Endothelial cell of umbilical vein (primary cell): ENCODE measurements around the gene DCLK1. TPM values are rescaled to one million over a fixed set of nuclear protein-coding genes. Genes with fewer than 3 reads are reported as not detected.

ENCODE experiments used
- BruUV-seq: library from RNA; stranded (reverse); fragments of 400-500 nt; replicated peaks from 2 replicates; lab custom pipeline; 2021; lab: Mats Ljungman, UMichigan
- CTCF ChIA-PET: fragments of 300-600, 350-600 bp; sonication (Branson Sonifier 250); formaldehyde crosslinking; loops from one replicate; lab custom pipeline; 2021; ENCODE audit warnings: antibody characterized with exemption, inconsistent platforms; lab: Charles Lee
- POLR2A ChIA-PET: fragments of 300-600, 350-600 bp; sonication (Branson Sonifier 250); formaldehyde crosslinking; loops from one replicate; lab custom pipeline; 2021; ENCODE audit warnings: antibody characterized with exemption, inconsistent platforms; lab: Charles Lee
- DNase-seq: peaks from one replicate; pipeline ENCODE4 v3.0.0-alpha.2; 2011; ENCODE audit warnings: low read depth, low spot score
- FAIRE-seq: peaks from 2 replicates; lab custom pipeline; 2011; peaks lifted over from hg19 to GRCh38; lab: Jason Lieb, UNC
- H2AFZ ChIP-seq: 2 replicates; pipeline ENCODE4 v1.6.0; 2012; ENCODE audit warnings: low read depth, low read length, control low read depth, inconsistent platforms
- H3K27ac ChIP-seq: 2 replicates; pipeline ENCODE4 v1.5.1; 2011; ENCODE audit warnings: low read depth, mild to moderate bottlenecking, control low read depth, low read length, moderate library complexity; ENCODE audit not compliant: insufficient read depth
- H3K27me3 ChIP-seq, 2 experiments: 2 replicates each; pipeline versions ENCODE4 v1.6.0 to v1.6.1; 2011; ENCODE audit warnings: low read length in 2 of 2, mixed read lengths in 1 of 2; ENCODE audit not compliant: control insufficient read depth in 2 of 2, insufficient read depth in 2 of 2
- H3K36me3 ChIP-seq, 2 experiments: 2 replicates in 1 of 2; 3 replicates in 1 of 2; pipeline ENCODE4 v1.5.1; 2011; ENCODE audit warnings: low read length in 2 of 2, mild to moderate bottlenecking in 1 of 2, moderate library complexity in 1 of 2; ENCODE audit not compliant: control insufficient read depth in 2 of 2, insufficient read depth in 2 of 2; ENCODE audit errors: extremely low read depth in 1 of 2
- H3K4me1 ChIP-seq: 3 replicates; pipeline ENCODE4 v1.5.1; 2011; ENCODE audit warnings: mild to moderate bottlenecking, low read length; ENCODE audit not compliant: control insufficient read depth, insufficient read depth; ENCODE audit errors: extremely low read depth
- H3K4me2 ChIP-seq: 2 replicates; pipeline ENCODE4 v1.6.1; 2011; ENCODE audit warnings: low read length, control low read depth, mixed read lengths; ENCODE audit not compliant: insufficient read depth
- H3K4me3 ChIP-seq, 3 experiments: fragments of 200-600 bp in 1 of 3; sonication (generic), shearing (Covaris generic) in 1 of 3; replicated peaks in 1 of 3; 2 replicates each; pipeline ENCODE4 v1.5.1; 2011 to 2016; ENCODE audit warnings: control low read depth in 3 of 3, low read length in 3 of 3, mild to moderate bottlenecking in 2 of 3, inconsistent platforms in 1 of 3, low read depth in 1 of 3, moderate library complexity in 1 of 3; ENCODE audit not compliant: insufficient read depth in 1 of 3
- H3K79me2 ChIP-seq: 2 replicates; pipeline ENCODE4 v1.6.0; 2012; ENCODE audit warnings: low read length, inconsistent platforms; ENCODE audit not compliant: control insufficient read depth, insufficient read depth
- H3K9ac ChIP-seq: replicated peaks from 2 replicates; pipeline ENCODE3; 2011; ENCODE audit warnings: low read length, control low read depth; ENCODE audit not compliant: insufficient read depth; ENCODE audit errors: extremely low read depth
- H3K9me1 ChIP-seq: replicated peaks from 3 replicates; pipeline ENCODE4 v1.6.0; 2011; ENCODE audit warnings: mild to moderate bottlenecking, low read length; ENCODE audit not compliant: control insufficient read depth, insufficient read depth; ENCODE audit errors: extremely low read depth
- H3K9me3 ChIP-seq: replicated peaks from 2 replicates; pipeline ENCODE4 v1.5.1; 2012; ENCODE audit warnings: low read length, inconsistent platforms; ENCODE audit not compliant: control insufficient read depth, insufficient read depth
- H4K20me1 ChIP-seq: replicated peaks from 2 replicates; pipeline ENCODE3; 2011; ENCODE audit warnings: mild to moderate bottlenecking, low read length; ENCODE audit not compliant: control insufficient read depth, insufficient read depth; ENCODE audit errors: extremely low read depth
- CTCF ChIP-seq, 2 donors: IDR thresholded peaks; 1 replicate in 1 of 2; 2 replicates in 1 of 2; pipeline ENCODE4 v1.5.1; 2011; ENCODE audit warnings: low read length in 2 of 2, mild to moderate bottlenecking in 2 of 2, moderate library complexity in 2 of 2, control low read depth in 1 of 2, inconsistent platforms in 1 of 2, low read depth in 1 of 2; ENCODE audit not compliant: insufficient read depth in 1 of 2; ENCODE audit errors: extremely low read depth in 1 of 2
- EZH2 ChIP-seq: IDR thresholded peaks from 2 replicates; pipeline ENCODE4 v1.6.1; 2012; ENCODE audit warnings: borderline replicate concordance, low read depth, mild to moderate bottlenecking, moderate library complexity, low read length, inconsistent platforms; ENCODE audit not compliant: severe bottlenecking
- FOS ChIP-seq: IDR thresholded peaks from 2 replicates; pipeline ENCODE4 v1.6.1; 2011; ENCODE audit warnings: mild to moderate bottlenecking, low read length, moderate library complexity, borderline replicate concordance; ENCODE audit not compliant: insufficient read depth
- GATA2 ChIP-seq: IDR thresholded peaks from 2 replicates; pipeline ENCODE4 v1.7.0; 2011; ENCODE audit warnings: low read depth, mild to moderate bottlenecking, moderate library complexity, mixed read lengths, low read length; ENCODE audit not compliant: insufficient read length, insufficient read depth
- JUN ChIP-seq: IDR thresholded peaks from 2 replicates; pipeline ENCODE4 v1.6.1; 2011; ENCODE audit warnings: borderline replicate concordance, low read depth; ENCODE audit not compliant: insufficient read length, insufficient read depth
- MAX ChIP-seq: IDR thresholded peaks from 2 replicates; pipeline ENCODE4 v1.6.1; 2011; ENCODE audit not compliant: insufficient read depth, insufficient read length
- MYC ChIP-seq: IDR thresholded peaks from one replicate; pipeline ENCODE4 v1.6.1; 2011; ENCODE audit warnings: mild to moderate bottlenecking, low read depth, low read length
- POLR2A ChIP-seq: IDR thresholded peaks from 2 replicates; pipeline ENCODE4 v1.6.1; 2012; ENCODE audit warnings: low read depth, mild to moderate bottlenecking, control low read depth, low read length
- POLR2AphosphoS5 ChIP-seq: IDR thresholded peaks from 2 replicates; pipeline ENCODE4 v1.6.1; 2012; ENCODE audit warnings: low read depth, mild to moderate bottlenecking, control low read depth, low read length, moderate library complexity; ENCODE audit not compliant: insufficient read depth
- dilution Hi-C: fragments of 300-500 bp; cut with MboI; formaldehyde crosslinking; loops from one replicate; pipeline ENCODE4 v1.15.0; 2019; ENCODE audit warnings: low sequenced_read_pairs; ENCODE audit not compliant: extremely low pct_ligation_motif_present
- intact Hi-C: fragments of 100-400 bp; cut with micrococcal nuclease; formaldehyde crosslinking; loops from one replicate; pipeline ENCODE4 v1.10.0; 2022
- polyA plus RNA-seq, 4 experiments: library from polyadenylated mRNA; depleted of rRNA in 3 of 4; stranded (reverse) in 3 of 4; unstranded in 1 of 4; fragments of >200 nt; gene quantifications; 2 replicates each; pipeline versions ENCODE4 v1.2.1 to v1.2.3, GENCODE V29; 2011 to 2012; ENCODE audit warnings: missing spikeins in 1 of 4
- total RNA-seq: library from RNA; stranded (reverse); gene quantifications from 2 replicates; pipeline ENCODE4 v1.2.3, GENCODE V29; 2021

Gene DCLK1
- total and polyA plus RNA-seq, 2 donors (not counting 3 experiments of a cell fraction or from before 2014, with no cell fraction given), result 0.28 to 3.9 TPM

- peaks cover 1 to 3% of the 10 kb centered on the region in 2 experiments for H3K27me3 ChIP-seq
- H3K4me1 ChIP-seq, result no peaks in the 10 kb centered on the region
- no peaks in the 10 kb centered on the region for H3K36me3 ChIP-seq
- no peak overlapping the region for H3K4me2 ChIP-seq
- no peaks in the 10 kb centered on the region for H3K9me1 ChIP-seq
- H3K79me2 ChIP-seq, result no peaks in the 10 kb centered on the region
- POLR2A ChIA-PET, result no interaction called here
- TF ChIP-seq JUN, result no peak
- no peak for TF ChIP-seq MYC
- TF ChIP-seq CTCF (IDR thresholded peaks at IDR 0.05; ENCODE audit: extremely low read depth in 1 of 2, insufficient read depth in 1 of 2, low read depth in 1 of 2, low read length in 2 of 2), result no peak
- TF ChIP-seq POLR2AphosphoS5, result no peak
- TF ChIP-seq GATA2, result no peak
- TF ChIP-seq MAX, result no peak
- TF ChIP-seq EZH2, result no peak
- no peak for TF ChIP-seq FOS
- no peak for TF ChIP-seq POLR2A
- no peak overlapping the region for H3K27ac ChIP-seq
- no peak overlapping the region for H3K9ac ChIP-seq
- BruUV-seq, result no TSS peak
- FAIRE-seq (no peak), DNase-seq (no peak)
- intact Hi-C loops, result no loop called here
- H4K20me1 ChIP-seq, result no peaks in the 10 kb centered on the region
- no peak overlapping the region for H3K4me3 ChIP-seq
- CTCF ChIA-PET, result no interaction called here
- H2AFZ ChIP-seq, result no peak overlapping the region
- no peaks in the 10 kb centered on the region for H3K9me3 ChIP-seq
- dilution Hi-C loops, result no loop called here
Measured at GRCh38 chr13:35936246-35936978, 194.8 kb downstream of the DCLK1 start.
